WTC11 (cell line): ENCODE measurements around the gene HOXA9.

Experiments used
- CBFB ChIP-seq: sonication (generic); formaldehyde crosslinking; IDR thresholded peaks from 2 replicates; pipeline ENCODE4 v1.8.1; 2022; ENCODE audit warnings: mild to moderate bottlenecking, low read depth, missing genetic modification reagents
- SMAD3 ChIP-seq: sonication (generic); formaldehyde crosslinking; IDR thresholded peaks from 2 replicates; pipeline ENCODE4 v1.8.0; 2022; ENCODE audit warnings: missing genetic modification reagents, mild to moderate bottlenecking, borderline replicate concordance
- SP1 ChIP-seq: sonication (generic); formaldehyde crosslinking; conservative IDR thresholded peaks from 2 replicates; pipeline ENCODE4 v1.8.1; 2022; ENCODE audit warnings: missing genetic modification reagents
- ZNF423 ChIP-seq: fragments of 250-450 bp; sonication (Bioruptor Pico); IDR thresholded peaks from 2 replicates; pipeline ENCODE4 v2.1.2; 2022; ENCODE audit warnings: mild to moderate bottlenecking, moderate library complexity
- TF ChIP-seq, protein P1 (sequence below): fragments of 200-600 bp; IDR thresholded peaks from 2 replicates; pipeline ENCODE4 v1.8.0; 2022; ENCODE audit warnings: antibody characterized with exemption

DNA sequence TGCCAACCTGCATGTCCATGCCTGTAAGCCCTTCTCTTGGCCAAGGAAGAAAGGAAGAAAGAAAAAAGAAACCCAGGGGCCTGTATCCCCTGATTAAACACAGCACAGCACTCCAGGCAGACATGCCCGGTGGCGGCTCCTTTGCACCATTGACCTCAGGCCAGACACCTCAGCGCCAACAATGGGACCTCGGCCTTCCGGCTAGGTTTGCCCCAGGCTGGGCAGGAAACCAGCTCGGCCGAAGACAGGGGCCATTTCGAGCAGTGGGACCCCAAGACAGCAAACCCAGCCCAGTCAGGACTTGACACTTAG, 5.9 kb upstream of the HOXA9 start:
- TF ChIP-seq, protein P1, sequence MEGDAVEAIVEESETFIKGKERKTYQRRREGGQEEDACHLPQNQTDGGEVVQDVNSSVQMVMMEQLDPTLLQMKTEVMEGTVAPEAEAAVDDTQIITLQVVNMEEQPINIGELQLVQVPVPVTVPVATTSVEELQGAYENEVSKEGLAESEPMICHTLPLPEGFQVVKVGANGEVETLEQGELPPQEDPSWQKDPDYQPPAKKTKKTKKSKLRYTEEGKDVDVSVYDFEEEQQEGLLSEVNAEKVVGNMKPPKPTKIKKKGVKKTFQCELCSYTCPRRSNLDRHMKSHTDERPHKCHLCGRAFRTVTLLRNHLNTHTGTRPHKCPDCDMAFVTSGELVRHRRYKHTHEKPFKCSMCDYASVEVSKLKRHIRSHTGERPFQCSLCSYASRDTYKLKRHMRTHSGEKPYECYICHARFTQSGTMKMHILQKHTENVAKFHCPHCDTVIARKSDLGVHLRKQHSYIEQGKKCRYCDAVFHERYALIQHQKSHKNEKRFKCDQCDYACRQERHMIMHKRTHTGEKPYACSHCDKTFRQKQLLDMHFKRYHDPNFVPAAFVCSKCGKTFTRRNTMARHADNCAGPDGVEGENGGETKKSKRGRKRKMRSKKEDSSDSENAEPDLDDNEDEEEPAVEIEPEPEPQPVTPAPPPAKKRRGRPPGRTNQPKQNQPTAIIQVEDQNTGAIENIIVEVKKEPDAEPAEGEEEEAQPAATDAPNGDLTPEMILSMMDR: no peak
- TF ChIP-seq SMAD3 (CRISPR knock-in tag) (no peak), CBFB (CRISPR knock-in tag) (no peak), SP1 (CRISPR knock-in tag) (no peak), ZNF423 (no peak)
